Embryonic facial prominence (tissue), 1 donor: ENCODE results near the gene SORCS3.

Experiments used
- DNase-seq: peaks from one replicate; pipeline ENCODE4 v3.0.0-alpha.2; 2016; ENCODE audit errors: extremely low spot score

The SORCS3 gene

DNA sequence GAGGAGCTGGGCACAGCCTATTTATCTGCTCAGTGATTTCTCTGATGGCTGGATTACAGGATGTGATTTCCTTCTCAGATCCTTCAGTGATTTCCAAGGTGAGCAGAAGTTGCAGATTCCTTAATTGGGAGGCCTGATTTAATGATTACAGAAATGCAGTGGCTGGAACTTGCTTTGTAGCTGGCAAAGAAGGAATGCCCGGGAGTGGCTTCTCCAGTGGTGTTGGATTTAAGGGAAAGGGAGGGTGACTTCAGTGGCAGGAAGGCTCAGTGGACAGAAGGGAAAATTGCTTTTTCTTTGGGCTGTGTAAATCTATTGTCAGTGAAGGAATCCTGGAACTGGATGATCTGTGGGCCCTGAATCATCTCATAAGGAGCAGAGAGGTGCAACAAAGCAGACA lies 5.1 kb downstream of the SORCS3 start:
- no peak for DNase-seq

DNA sequence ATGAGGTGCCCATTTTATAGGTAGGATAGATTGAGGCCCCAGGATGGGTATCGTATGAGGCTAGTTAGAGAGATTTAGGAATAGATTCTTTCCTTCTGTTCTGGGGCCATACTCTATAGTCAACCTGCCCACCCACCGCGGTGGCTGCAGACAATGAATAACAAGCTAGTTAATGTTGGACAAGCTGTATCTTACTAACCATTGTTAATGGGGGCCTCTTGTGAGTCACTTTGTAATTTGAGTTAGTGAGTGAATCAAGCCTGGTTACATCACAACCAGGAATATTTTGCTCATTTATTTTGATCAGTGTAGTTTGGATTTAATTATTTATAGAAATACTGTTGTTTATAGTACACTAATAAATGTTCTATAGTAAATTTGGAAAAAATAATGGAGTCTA lies 7.3 kb downstream of the SORCS3 start:
- no peak for DNase-seq

DNA sequence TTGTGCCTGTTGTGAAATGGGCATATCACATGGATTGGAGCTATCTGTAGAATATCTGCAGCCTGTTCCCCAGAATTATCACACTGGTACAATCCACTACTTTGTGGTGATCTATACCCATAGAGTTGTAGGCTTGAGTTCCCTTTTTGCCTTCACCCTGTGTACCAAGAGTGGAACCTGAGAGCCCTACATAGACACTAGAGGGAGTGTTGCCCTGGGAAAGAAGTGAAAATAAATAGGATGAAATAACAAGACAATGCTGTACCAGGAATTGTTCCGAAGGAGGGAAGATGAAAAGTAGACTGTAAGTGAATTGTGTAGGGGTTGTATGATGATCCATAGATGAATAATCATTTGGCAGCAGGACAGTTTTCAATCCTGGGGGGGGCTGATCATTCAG lies 9.0 kb downstream of the SORCS3 start:
- no peak for DNase-seq

DNA sequence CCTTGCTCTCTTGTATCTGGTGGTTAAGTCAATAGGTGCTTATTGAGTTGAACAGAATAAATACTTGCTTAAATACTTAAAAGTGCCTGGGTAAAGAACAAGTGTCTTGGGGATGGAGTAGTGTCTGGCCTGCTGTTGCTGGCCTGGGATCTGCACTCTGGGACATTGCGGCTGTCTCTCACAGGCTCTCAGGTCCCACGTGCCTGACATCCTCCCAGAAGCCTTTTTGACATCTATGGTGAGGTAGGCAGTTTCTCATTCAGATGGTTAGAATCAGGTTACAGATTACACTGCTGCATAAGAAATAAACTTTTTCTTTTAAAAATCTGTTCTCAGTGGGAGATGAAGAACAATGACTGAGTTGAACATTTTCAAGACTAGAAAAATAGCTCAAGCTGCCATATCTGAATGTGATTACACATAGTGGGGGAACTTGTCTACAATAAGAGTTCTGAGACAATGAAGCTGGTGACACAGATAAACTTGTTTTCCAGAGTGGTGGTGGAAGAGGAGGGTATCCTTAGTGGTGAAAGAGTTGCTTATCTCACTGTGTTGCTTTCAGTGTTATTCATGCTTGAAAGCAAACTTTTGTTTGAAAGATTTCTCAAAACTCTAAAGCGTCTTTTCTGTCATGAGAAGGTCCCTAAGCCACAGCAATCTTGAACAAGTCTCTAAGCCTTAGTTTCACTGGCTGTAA lies 9.7 kb downstream of the SORCS3 start:
- no peak for DNase-seq

- no peak for DNase-seq
Observed at GRCh38 chr10:104657036-104657435, 15.9 kb downstream of the SORCS3 start.

DNA sequence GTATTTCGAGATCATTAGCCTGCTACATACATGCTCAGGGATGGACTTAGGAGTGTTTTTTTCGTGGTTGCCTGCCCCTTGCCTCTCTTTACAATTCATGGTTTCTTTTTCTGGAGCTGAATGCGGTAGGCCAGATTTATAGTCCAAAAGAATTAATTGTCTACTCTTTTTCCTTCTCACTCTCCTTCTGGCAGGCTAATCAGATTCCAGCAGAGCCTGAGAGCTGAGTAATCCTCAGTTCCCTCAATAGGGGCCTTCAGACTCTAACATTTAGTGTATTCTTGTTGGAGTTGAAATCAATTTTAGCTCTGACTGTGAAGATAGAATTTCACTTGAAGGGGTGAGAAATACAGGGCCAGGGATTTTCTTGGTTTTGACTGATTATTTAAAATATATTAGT lies 16.4 kb downstream of the SORCS3 start:
- no peak for DNase-seq

- DNase-seq: no peak
Observed at GRCh38 chr10:104658067-104658466, 17.0 kb downstream of the SORCS3 start.

DNA sequence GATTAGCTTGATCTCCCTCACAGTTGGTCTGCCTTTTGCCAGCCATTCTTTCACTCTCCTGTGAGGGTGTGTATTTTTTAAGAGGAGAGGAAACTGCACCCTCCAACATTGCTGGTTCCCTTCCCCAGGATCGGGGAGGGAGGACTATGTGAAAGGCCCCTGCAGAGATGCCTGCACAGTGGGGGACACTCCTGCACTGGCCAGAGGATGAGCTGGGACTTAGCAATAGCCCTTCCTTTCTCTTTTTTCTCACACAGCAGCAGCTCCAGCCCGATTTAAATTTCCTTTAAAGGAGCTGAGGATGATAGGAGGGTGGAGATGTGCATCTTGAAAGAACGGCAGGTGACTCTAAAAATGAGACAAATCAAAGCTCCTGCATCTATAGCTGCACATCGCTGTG lies 18.7 kb downstream of the SORCS3 start:
- no peak for DNase-seq

DNA sequence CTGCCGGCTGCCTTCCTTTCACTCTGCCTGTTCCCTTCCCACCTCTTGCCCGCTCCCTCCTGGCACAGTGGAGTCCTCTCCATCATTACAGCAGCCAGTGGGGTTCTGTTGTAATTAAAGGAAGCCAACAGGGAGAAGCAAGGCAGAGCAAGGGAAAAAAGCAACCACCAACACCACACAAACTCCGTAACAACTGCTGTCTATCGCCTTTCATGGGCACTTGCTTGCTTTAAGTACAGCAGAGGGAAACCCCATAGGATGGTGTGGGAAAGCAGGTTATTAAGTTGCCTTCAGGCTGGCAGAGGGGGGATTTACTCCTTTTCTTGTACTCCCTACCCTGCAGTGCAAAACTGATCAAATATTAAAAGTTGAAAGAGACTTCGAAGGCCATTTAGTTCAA lies 22.0 kb downstream of the SORCS3 start:
- no peak for DNase-seq

GRCh38 chr10:104663563-104663962 lies 22.5 kb downstream of the SORCS3 start:
- no peak for DNase-seq

GRCh38 chr10:104664205-104664604 lies 23.1 kb downstream of the SORCS3 start:
- DNase-seq: no peak

GRCh38 chr10:104665174-104665573 lies 24.1 kb downstream of the SORCS3 start:
- DNase-seq: no peak

DNA sequence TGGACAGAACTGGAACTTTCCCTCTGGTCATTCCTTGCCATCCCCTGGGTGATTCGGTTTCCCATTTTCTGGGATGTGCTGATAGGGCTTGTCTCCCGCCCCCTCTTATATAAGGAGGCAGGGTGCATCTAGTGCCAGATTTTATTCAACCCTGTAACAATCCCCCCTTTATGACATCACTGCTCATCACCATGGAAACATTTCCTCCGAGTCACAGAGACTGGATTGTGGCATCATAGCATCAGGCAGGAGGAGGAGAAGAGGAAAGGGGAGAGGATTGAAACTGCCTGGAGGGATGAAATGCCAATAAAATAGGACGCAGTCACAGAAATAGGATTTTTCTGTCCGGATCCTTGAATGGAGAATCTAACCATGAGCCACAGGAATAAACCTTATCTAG lies 25.0 kb downstream of the SORCS3 start:
- no peak for DNase-seq

DNA sequence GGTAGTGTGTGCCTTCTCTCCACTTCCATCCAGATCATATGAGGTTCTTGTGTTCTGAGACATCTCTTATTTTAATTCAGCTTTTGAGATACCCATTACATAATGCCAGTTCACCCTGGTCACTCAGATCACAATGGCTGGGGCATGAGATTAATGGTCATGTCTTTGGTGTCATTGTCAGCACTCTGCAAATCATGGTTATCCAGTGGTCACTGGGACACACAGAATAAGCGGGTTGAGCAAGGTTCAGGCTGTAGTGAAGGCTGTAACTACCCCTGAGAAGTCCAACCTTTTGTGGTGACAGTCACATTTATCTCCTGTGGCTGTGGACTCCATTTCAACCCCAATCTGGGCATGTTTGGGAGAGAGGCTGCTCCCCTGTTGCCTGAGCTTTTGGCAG lies 35.8 kb downstream of the SORCS3 start:
- DNase-seq: no peak

DNA sequence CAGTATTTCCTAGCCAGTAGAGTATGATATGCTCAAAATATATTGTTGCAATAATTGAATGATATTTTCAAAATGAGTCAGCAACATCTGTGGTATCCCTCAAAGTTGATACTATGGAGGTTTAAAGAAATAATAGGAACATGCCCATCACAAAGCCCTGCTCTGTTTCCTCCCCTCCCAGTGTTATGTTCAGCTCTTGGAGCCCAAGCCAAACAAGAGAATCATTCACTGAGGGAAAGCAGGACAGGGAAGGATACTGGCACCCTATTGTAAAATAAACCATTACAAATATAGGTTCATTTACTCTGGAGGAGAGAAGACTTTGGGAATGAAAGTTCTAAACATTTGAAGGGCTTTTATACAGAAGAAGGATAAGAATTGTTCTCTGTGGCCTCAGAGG lies 37.6 kb downstream of the SORCS3 start:
- no peak for DNase-seq

- DNase-seq: no peak
Observed at GRCh38 chr10:104680467-104681401, 39.6 kb downstream of the SORCS3 start.

- no peak for DNase-seq
Observed at GRCh38 chr10:104681485-104681884, 40.4 kb downstream of the SORCS3 start.

DNA sequence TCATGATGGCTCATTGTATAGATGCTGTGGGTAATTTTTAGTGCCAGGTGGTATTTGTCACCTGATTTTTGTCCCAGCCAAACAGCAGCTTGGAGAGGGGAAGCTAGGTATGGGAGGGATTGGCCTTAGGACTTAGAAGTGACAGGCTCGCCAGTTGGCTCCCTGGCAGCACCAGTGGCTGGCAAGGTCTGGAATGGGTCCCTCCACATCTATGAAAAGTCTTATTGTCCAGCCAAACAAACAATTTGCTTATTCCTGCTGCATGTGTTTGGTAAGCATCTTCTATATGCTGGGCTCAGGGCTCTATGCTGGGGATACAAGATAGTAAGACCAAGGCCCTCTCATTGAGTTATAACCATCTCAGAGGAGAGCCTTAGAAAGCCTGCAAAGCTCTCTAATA lies 42.5 kb downstream of the SORCS3 start:
- no peak for DNase-seq

GRCh38 chr10:104686829-104687228 lies 45.7 kb downstream of the SORCS3 start:
- DNase-seq: no peak

DNA sequence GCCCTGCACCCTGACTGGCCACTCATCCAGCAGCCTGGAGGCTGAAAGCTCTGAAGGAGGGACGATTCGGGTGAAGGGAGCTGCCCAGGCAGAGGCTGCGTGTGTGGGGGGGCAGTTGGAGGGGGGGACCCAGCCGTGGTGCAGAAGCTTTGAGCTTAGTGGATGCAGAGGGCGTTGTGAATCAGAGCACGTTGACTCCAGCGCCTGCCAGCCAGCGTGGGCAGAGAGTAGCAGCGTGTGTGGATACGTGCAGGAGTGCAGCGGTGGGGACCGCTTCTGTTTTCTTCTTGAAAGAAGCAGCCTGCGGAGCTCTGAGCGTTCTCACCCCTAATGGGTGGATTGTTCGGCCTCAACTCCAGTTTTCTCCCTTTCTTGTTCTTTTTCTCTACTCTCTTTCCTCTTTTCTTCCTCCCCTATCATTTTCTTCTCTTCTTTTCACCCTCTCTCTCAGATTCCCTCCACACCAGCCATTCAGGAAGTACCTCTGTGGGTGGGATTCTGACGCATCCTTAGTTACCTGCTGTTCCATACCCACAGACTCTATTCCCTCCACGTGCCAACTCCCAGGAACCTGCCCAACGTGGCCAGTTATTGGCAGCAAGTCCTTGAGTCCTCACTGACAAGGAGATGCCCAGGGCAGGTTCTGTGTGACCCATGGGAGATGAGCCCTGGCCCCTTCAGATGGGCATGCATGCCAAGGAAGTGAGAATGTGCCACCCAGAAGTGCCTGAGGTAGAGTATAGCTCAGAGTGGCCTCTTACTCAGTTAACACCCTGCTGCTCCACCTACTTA lies 47.4 kb downstream of the SORCS3 start:
- DNase-seq: no peak

DNA sequence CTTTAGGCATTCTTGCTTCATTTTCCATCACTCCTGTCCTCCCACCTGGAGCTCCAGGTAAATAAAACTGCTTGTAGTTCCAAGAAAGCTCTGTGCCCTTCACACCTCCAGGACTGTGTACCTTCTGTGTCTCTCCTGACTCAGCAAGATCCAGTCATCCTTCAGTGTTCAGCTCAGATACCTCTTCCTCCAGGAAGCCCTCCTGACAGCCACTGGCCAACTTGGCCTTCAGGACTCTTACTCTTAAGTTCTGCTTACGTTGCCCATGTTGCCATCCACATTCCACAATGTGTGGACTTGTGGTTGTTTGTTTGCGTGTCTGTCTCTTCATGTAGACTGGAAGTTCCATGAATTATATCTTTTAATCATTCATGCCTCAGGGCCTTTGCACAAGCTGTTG lies 48.0 kb downstream of the SORCS3 start:
- DNase-seq: no peak

GRCh38 chr10:104689547-104689946 lies 48.5 kb downstream of the SORCS3 start:
- no peak for DNase-seq
